Measurements from ENCODE around the gene RPTOR.
A peak's percentile ranks its signal among the peaks of the same experiment; 100 is the strongest.

The RPTOR gene

GRCh38 chr17:80811181-80812105, 266.8 kb downstream of the RPTOR start:
- Histone ChIP-seq H4K91ac (ENCODE audit: low read depth, low read length, poor library complexity) (no peak overlapping the region), H3K4me2 (ENCODE audit: insufficient read depth, low read length, poor library complexity, severe bottlenecking) (no peak overlapping the region), H2AFZ (ENCODE audit: low read length) (no peak overlapping the region), H3K4me3 (ENCODE audit: low read length in 2 of 2) (peak overlapping the region in 1 of 2 donors; percentile 37), H3K79me1 (ENCODE audit: low read depth, low read length) (no peaks in the 10 kb centered on the region), H2BK15ac (ENCODE audit: low read length) (no peak overlapping the region), H2BK120ac (ENCODE audit: low read depth, low read length) (no peak overlapping the region), H3K23ac (ENCODE audit: low read depth, low read length, poor library complexity) (no peak overlapping the region), H2BK12ac (ENCODE audit: low read length) (no peak overlapping the region), H3K9me3 (replicated peaks in 1 of 2; ENCODE audit: control insufficient read depth in 2 of 2, insufficient read depth in 1 of 2, low read depth in 1 of 2, low read length in 2 of 2) (peaks cover 2 to 9% of the 10 kb centered on the region in 2 donors), H3K36me3 (replicated peaks in 1 of 2; ENCODE audit: control insufficient read depth in 2 of 2, insufficient read depth in 2 of 2, low read length in 2 of 2) (no peaks in the 10 kb centered on the region), H3K9ac (ENCODE audit: low read depth, low read length, poor library complexity) (peak overlapping the region; percentile 44), H2AK5ac (ENCODE audit: low read depth, low read length) (no peak overlapping the region), H3K4me1 (ENCODE audit: control insufficient read depth in 2 of 2, insufficient read depth in 1 of 2, low read depth in 1 of 2, low read length in 2 of 2) (peaks cover 0 to 5% of the 10 kb centered on the region in 2 donors), H3K27ac (replicated peaks; ENCODE audit: low read length) (no peak overlapping the region), H3K14ac (ENCODE audit: low read length) (no peak overlapping the region), H3K18ac (ENCODE audit: low read length) (no peak overlapping the region), H4K8ac (ENCODE audit: low read depth, low read length) (no peak overlapping the region), H3K27me3 (ENCODE audit: control insufficient read depth in 3 of 3, insufficient read depth in 3 of 3, low read depth in 1 of 3, low read length in 3 of 3) (no peaks in the 10 kb centered on the region), H2BK5ac (ENCODE audit: low read length) (no peak overlapping the region), H3K4ac (ENCODE audit: low read length) (no peak overlapping the region)
- WGBS, 2 donors (ENCODE audit: extremely low coverage in 2 of 2, insufficient read length in 2 of 2, insufficient replicate concordance in 1 of 2): no CpG with 5 or more reads among the region's 21 CpGs
- no peak for DNase-seq (ENCODE audit: low spot score)

GRCh38 chr17:80812362-80813088, 267.9 kb downstream of the RPTOR start:
- no peak overlapping the region for H3K23ac ChIP-seq (ENCODE audit: low read depth, low read length, poor library complexity)
- H3K27me3 ChIP-seq (ENCODE audit: control insufficient read depth in 3 of 3, insufficient read depth in 3 of 3, low read depth in 1 of 3, low read length in 3 of 3): no peaks in the 10 kb centered on the region
- no peak overlapping the region for H2BK120ac ChIP-seq (ENCODE audit: low read depth, low read length)
- H3K4ac ChIP-seq (ENCODE audit: low read length): no peak overlapping the region
- no CpG with 5 or more reads among the region's 18 CpGs for WGBS, 2 donors (ENCODE audit: extremely low coverage in 2 of 2, insufficient read length in 2 of 2, insufficient replicate concordance in 1 of 2)
- H3K18ac ChIP-seq (ENCODE audit: low read length): no peak overlapping the region
- H2AFZ ChIP-seq (ENCODE audit: low read length): no peak overlapping the region
- H2BK12ac ChIP-seq (ENCODE audit: low read length): no peak overlapping the region
- no peak overlapping the region for H4K8ac ChIP-seq (ENCODE audit: low read depth, low read length)
- no peaks in the 10 kb centered on the region for H3K36me3 ChIP-seq (replicated peaks in 1 of 2; ENCODE audit: control insufficient read depth in 2 of 2, insufficient read depth in 2 of 2, low read length in 2 of 2)
- no peak overlapping the region for H3K27ac ChIP-seq (replicated peaks; ENCODE audit: low read length)
- no peaks in the 10 kb centered on the region for H3K9me3 ChIP-seq (replicated peaks in 1 of 2; ENCODE audit: control insufficient read depth in 2 of 2, insufficient read depth in 1 of 2, low read depth in 1 of 2, low read length in 2 of 2)
- H2BK5ac ChIP-seq (ENCODE audit: low read length): no peak overlapping the region
- no peak overlapping the region for H3K9ac ChIP-seq (ENCODE audit: low read depth, low read length, poor library complexity)
- H2AK5ac ChIP-seq (ENCODE audit: low read depth, low read length): no peak overlapping the region
- H3K14ac ChIP-seq (ENCODE audit: low read length): peak overlapping the region; percentile 56
- no peak overlapping the region for H4K91ac ChIP-seq (ENCODE audit: low read depth, low read length, poor library complexity)
- H3K4me1 ChIP-seq (ENCODE audit: control insufficient read depth in 2 of 2, insufficient read depth in 1 of 2, low read depth in 1 of 2, low read length in 2 of 2): peaks cover 0 to 5% of the 10 kb centered on the region in 2 donors
- H3K79me1 ChIP-seq (ENCODE audit: low read depth, low read length): no peaks in the 10 kb centered on the region
- no peak overlapping the region for H2BK15ac ChIP-seq (ENCODE audit: low read length)
- DNase-seq (ENCODE audit: low spot score): no peak
- no peak overlapping the region for H3K4me3 ChIP-seq (ENCODE audit: low read length in 2 of 2)
- H3K4me2 ChIP-seq (ENCODE audit: insufficient read depth, low read length, poor library complexity, severe bottlenecking): no peak overlapping the region

- Histone ChIP-seq H4K91ac (ENCODE audit: low read depth, low read length, poor library complexity) (no peak overlapping the region), H2BK120ac (ENCODE audit: low read depth, low read length) (no peak overlapping the region)
These were observed 268.7 kb downstream of the RPTOR start for GRCh38 chr17:80813318-80813717.

GRCh38 chr17:80814491-80814890, 269.9 kb downstream of the RPTOR start:
- Histone ChIP-seq H3K9ac (ENCODE audit: low read depth, low read length, poor library complexity) (no peak overlapping the region), H3K9me3 (replicated peaks in 1 of 2; ENCODE audit: control insufficient read depth in 2 of 2, insufficient read depth in 1 of 2, low read depth in 1 of 2, low read length in 2 of 2) (no peaks in the 10 kb centered on the region), H3K4me3 (ENCODE audit: low read length in 2 of 2) (no peak overlapping the region), H2BK120ac (ENCODE audit: low read depth, low read length) (no peak overlapping the region), H3K27ac (replicated peaks; ENCODE audit: low read length) (no peak overlapping the region), H3K79me1 (ENCODE audit: low read depth, low read length) (no peaks in the 10 kb centered on the region), H4K8ac (ENCODE audit: low read depth, low read length) (no peak overlapping the region), H3K36me3 (replicated peaks in 1 of 2; ENCODE audit: control insufficient read depth in 2 of 2, insufficient read depth in 2 of 2, low read length in 2 of 2) (no peaks in the 10 kb centered on the region), H3K4me2 (ENCODE audit: insufficient read depth, low read length, poor library complexity, severe bottlenecking) (no peak overlapping the region), H4K91ac (ENCODE audit: low read depth, low read length, poor library complexity) (no peak overlapping the region), H2BK5ac (ENCODE audit: low read length) (no peak overlapping the region), H3K4ac (ENCODE audit: low read length) (no peak overlapping the region), H3K14ac (ENCODE audit: low read length) (no peak overlapping the region), H2AFZ (ENCODE audit: low read length) (no peak overlapping the region), H2BK15ac (ENCODE audit: low read length) (no peak overlapping the region), H2BK12ac (ENCODE audit: low read length) (no peak overlapping the region), H3K18ac (ENCODE audit: low read length) (no peak overlapping the region), H2AK5ac (ENCODE audit: low read depth, low read length) (no peak overlapping the region), H3K27me3 (ENCODE audit: control insufficient read depth in 3 of 3, insufficient read depth in 3 of 3, low read depth in 1 of 3, low read length in 3 of 3) (no peaks in the 10 kb centered on the region), H3K4me1 (ENCODE audit: control insufficient read depth in 2 of 2, insufficient read depth in 1 of 2, low read depth in 1 of 2, low read length in 2 of 2) (peaks cover 0 to 5% of the 10 kb centered on the region in 2 donors), H3K23ac (ENCODE audit: low read depth, low read length, poor library complexity) (peak overlapping the region; percentile 5)
- no peak for DNase-seq (ENCODE audit: low spot score)
- no CpG with 5 or more reads among the region's 9 CpGs for WGBS, 2 donors (ENCODE audit: extremely low coverage in 2 of 2, insufficient read length in 2 of 2, insufficient replicate concordance in 1 of 2)

More at GRCh38 chr17:80813318-80813717, 268.7 kb downstream of the RPTOR start:
- H3K18ac ChIP-seq (ENCODE audit: low read length): no peak overlapping the region
- no peak overlapping the region for H2AFZ ChIP-seq (ENCODE audit: low read length)
- no peak overlapping the region for H3K4me2 ChIP-seq (ENCODE audit: insufficient read depth, low read length, poor library complexity, severe bottlenecking)
- H4K8ac ChIP-seq (ENCODE audit: low read depth, low read length): no peak overlapping the region
- H3K4me1 ChIP-seq (ENCODE audit: control insufficient read depth in 2 of 2, insufficient read depth in 1 of 2, low read depth in 1 of 2, low read length in 2 of 2): peaks cover 0 to 5% of the 10 kb centered on the region in 2 donors
- no CpG with 5 or more reads among the region's 5 CpGs for WGBS, 2 donors (ENCODE audit: extremely low coverage in 2 of 2, insufficient read length in 2 of 2, insufficient replicate concordance in 1 of 2)
- no peak for DNase-seq (ENCODE audit: low spot score)
- H2BK12ac ChIP-seq (ENCODE audit: low read length): no peak overlapping the region
- H2BK15ac ChIP-seq (ENCODE audit: low read length): no peak overlapping the region
- no peak overlapping the region for H3K9ac ChIP-seq (ENCODE audit: low read depth, low read length, poor library complexity)
- no peaks in the 10 kb centered on the region for H3K9me3 ChIP-seq (replicated peaks in 1 of 2; ENCODE audit: control insufficient read depth in 2 of 2, insufficient read depth in 1 of 2, low read depth in 1 of 2, low read length in 2 of 2)
- no peaks in the 10 kb centered on the region for H3K79me1 ChIP-seq (ENCODE audit: low read depth, low read length)
- H3K27me3 ChIP-seq (ENCODE audit: control insufficient read depth in 3 of 3, insufficient read depth in 3 of 3, low read depth in 1 of 3, low read length in 3 of 3): no peaks in the 10 kb centered on the region
- H3K36me3 ChIP-seq (replicated peaks in 1 of 2; ENCODE audit: control insufficient read depth in 2 of 2, insufficient read depth in 2 of 2, low read length in 2 of 2): no peaks in the 10 kb centered on the region
- H2BK5ac ChIP-seq (ENCODE audit: low read length): no peak overlapping the region
- no peak overlapping the region for H2AK5ac ChIP-seq (ENCODE audit: low read depth, low read length)
- H3K27ac ChIP-seq (replicated peaks; ENCODE audit: low read length): no peak overlapping the region
- no peak overlapping the region for H3K14ac ChIP-seq (ENCODE audit: low read length)
- no peak overlapping the region for H3K4me3 ChIP-seq (ENCODE audit: low read length in 2 of 2)
- H3K4ac ChIP-seq (ENCODE audit: low read length): no peak overlapping the region
- H3K23ac ChIP-seq (ENCODE audit: low read depth, low read length, poor library complexity): no peak overlapping the region

Measured in neuronal stem cell (in vitro differentiated cells).